Loucy (cell line): Measurements from ENCODE around the gene DGKB.

Source experiments
- H2AFZ ChIP-seq: fragments of 200-600 bp; sonication (generic); 2 replicates; pipeline ENCODE4 v1.6.0; 2016; ENCODE audit warnings: antibody characterized with exemption, mild to moderate bottlenecking, low read length, moderate library complexity
- H3F3A ChIP-seq: fragments of 200-600 bp; 2 replicates; pipeline ENCODE4 v1.6.0; 2016; ENCODE audit warnings: antibody characterized with exemption, low read depth, mild to moderate bottlenecking
- H3K27me3 ChIP-seq: fragments of 200-600 bp; sonication (generic); 2 replicates; pipeline ENCODE4 v1.6.1; 2014; ENCODE audit warnings: low read length, mild to moderate bottlenecking; ENCODE audit not compliant: insufficient read depth, poor library complexity, severe bottlenecking
- H3K36me3 ChIP-seq: fragments of 200-600 bp; sonication (generic); 2 replicates; pipeline ENCODE4 v1.6.1; 2016; ENCODE audit warnings: low read length; ENCODE audit not compliant: insufficient read depth
- H3K4me1 ChIP-seq: fragments of 200-600 bp; sonication (generic); 2 replicates; pipeline ENCODE4 v1.5.1; 2014; ENCODE audit warnings: low read length, mild to moderate bottlenecking; ENCODE audit not compliant: insufficient read depth, poor library complexity, severe bottlenecking
- H3K4me2 ChIP-seq: fragments of 200-600 bp; sonication (generic); 2 replicates; pipeline ENCODE4 v1.6.0; 2014; ENCODE audit warnings: antibody characterized with exemption, low read length, low read depth, mild to moderate bottlenecking; ENCODE audit not compliant: poor library complexity, severe bottlenecking
- H3K4me3 ChIP-seq: fragments of 200-600 bp; sonication (generic); 2 replicates; pipeline ENCODE4 v1.5.1; 2014; ENCODE audit warnings: low read length, mild to moderate bottlenecking, mixed read lengths; ENCODE audit not compliant: poor library complexity, severe bottlenecking
- H3K79me2 ChIP-seq: fragments of 200-600 bp; sonication (generic); 2 replicates; pipeline ENCODE4 v1.6.1; 2014; ENCODE audit warnings: low read length; ENCODE audit not compliant: insufficient read depth
- H3K9ac ChIP-seq: fragments of 200-600 bp; sonication (generic); 2 replicates; pipeline ENCODE4 v1.6.0; 2014; ENCODE audit warnings: mild to moderate bottlenecking, low read depth, low read length, moderate library complexity; ENCODE audit not compliant: poor library complexity, severe bottlenecking
- H3K9me2 ChIP-seq: fragments of 200-600 bp; sonication (generic); replicated peaks from 2 replicates; pipeline ENCODE4 v1.6.1; 2016; ENCODE audit warnings: low read depth, low read length, mixed read lengths
- H3K9me3 ChIP-seq: fragments of 200-600 bp; sonication (generic); 2 replicates; pipeline ENCODE4 v1.6.1; 2014; ENCODE audit warnings: mild to moderate bottlenecking, antibody characterized with exemption, low read length, low read depth; ENCODE audit not compliant: insufficient read depth
- H4K20me1 ChIP-seq: fragments of 200-600 bp; sonication (generic); 2 replicates; pipeline ENCODE4 v1.6.0; 2014; ENCODE audit warnings: antibody characterized with exemption, low read length, mild to moderate bottlenecking; ENCODE audit not compliant: insufficient read depth, poor library complexity, severe bottlenecking
- EZH2phosphoT487 ChIP-seq: fragments of 200-600 bp; IDR thresholded peaks from 2 replicates; pipeline ENCODE4 v1.6.1; 2018; ENCODE audit warnings: antibody characterized with exemption, mild to moderate bottlenecking, moderate library complexity, borderline replicate concordance
- TF ChIP-seq, protein P1 (sequence below): fragments of 200-600 bp; sonication (generic); conservative IDR thresholded peaks from 2 replicates; pipeline ENCODE4 v1.5.1; 2014; ENCODE audit warnings: mild to moderate bottlenecking, antibody characterized with exemption, low read length

DGKB gene

DNA sequence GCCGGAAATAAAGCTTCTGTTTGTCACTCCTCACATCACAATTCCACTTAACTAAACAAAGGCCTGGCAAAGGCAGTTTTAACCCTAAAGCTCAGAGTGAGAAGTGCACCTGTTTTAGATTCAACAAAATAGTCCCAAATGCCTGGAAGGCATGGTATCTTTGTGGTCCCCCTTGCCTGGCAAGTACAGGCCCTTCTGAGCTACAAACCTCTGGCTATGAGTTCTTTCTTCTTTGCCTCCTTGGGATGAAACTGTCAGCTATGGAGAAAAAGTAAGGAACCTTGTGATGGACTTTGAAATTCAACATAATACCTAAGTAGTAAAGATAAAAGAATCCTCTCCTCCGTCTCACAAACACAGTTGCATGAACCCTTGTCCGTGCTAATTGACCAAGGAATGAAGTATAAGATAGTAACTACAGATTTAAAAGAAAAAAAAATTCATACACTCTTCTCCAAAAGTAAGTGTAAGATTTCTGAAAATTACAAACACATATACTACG, 668.6 kb downstream of the DGKB start:
- H3K4me2 ChIP-seq: no peak overlapping the region
- H3F3A ChIP-seq: no peaks in the 10 kb centered on the region
- no peaks in the 10 kb centered on the region for H3K9me2 ChIP-seq
- H3K9me3 ChIP-seq: no peaks in the 10 kb centered on the region
- no peak overlapping the region for H2AFZ ChIP-seq
- no peaks in the 10 kb centered on the region for H4K20me1 ChIP-seq
- H3K27me3 ChIP-seq: no peaks in the 10 kb centered on the region
- H3K79me2 ChIP-seq: no peaks in the 10 kb centered on the region
- H3K4me3 ChIP-seq: no peak overlapping the region
- TF ChIP-seq, protein P1, sequence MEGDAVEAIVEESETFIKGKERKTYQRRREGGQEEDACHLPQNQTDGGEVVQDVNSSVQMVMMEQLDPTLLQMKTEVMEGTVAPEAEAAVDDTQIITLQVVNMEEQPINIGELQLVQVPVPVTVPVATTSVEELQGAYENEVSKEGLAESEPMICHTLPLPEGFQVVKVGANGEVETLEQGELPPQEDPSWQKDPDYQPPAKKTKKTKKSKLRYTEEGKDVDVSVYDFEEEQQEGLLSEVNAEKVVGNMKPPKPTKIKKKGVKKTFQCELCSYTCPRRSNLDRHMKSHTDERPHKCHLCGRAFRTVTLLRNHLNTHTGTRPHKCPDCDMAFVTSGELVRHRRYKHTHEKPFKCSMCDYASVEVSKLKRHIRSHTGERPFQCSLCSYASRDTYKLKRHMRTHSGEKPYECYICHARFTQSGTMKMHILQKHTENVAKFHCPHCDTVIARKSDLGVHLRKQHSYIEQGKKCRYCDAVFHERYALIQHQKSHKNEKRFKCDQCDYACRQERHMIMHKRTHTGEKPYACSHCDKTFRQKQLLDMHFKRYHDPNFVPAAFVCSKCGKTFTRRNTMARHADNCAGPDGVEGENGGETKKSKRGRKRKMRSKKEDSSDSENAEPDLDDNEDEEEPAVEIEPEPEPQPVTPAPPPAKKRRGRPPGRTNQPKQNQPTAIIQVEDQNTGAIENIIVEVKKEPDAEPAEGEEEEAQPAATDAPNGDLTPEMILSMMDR: no peak
- TF ChIP-seq EZH2phosphoT487: no peak
- no peaks in the 10 kb centered on the region for H3K4me1 ChIP-seq
- no peaks in the 10 kb centered on the region for H3K36me3 ChIP-seq
- no peak overlapping the region for H3K9ac ChIP-seq

DNA sequence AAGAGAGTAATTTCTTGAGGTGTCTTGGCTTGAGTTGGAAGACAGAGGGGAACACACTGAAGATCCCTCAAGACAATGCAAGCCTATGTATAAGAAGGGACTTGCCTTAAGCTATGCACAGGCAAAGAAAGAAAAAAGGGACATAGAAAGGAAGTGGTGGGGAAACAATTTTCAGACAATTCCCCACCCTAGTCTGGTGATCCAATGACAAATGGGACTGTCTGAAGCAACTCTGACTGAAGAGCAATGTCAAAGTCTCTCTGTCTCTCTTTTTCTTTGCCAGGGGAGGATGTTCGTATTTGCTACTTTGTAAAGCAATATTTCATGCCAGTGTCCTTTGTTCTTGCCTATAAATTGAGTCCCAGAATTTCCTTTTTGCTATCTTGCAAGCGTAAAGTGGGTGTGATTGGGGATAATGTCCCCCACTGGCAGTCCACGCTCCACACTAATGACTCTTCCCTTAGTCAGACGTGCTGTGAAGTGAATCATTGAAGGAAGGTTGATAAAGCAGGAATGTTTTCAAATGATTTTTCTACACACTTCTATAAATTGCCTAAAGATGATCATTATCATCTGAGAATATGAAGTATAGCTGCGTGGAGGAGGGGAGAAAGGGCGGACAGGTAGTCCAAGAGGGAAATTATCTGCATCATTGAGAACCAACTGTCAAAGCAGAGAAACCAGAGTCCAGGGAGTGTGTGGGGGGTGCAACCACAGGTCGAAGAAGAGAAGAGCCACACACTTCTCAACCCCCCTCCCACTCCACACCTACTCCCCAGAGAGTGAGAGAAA, 669.3 kb downstream of the DGKB start:
- H2AFZ ChIP-seq: no peak overlapping the region
- H3K9me3 ChIP-seq: no peaks in the 10 kb centered on the region
- H3K9ac ChIP-seq: no peak overlapping the region
- H3K9me2 ChIP-seq: no peaks in the 10 kb centered on the region
- no peak overlapping the region for H3K4me2 ChIP-seq
- H3K4me3 ChIP-seq: no peak overlapping the region
- H4K20me1 ChIP-seq: no peaks in the 10 kb centered on the region
- TF ChIP-seq, protein P1: no peak
- TF ChIP-seq EZH2phosphoT487: no peak
- H3F3A ChIP-seq: no peaks in the 10 kb centered on the region
- no peaks in the 10 kb centered on the region for H3K79me2 ChIP-seq
- no peaks in the 10 kb centered on the region for H3K4me1 ChIP-seq
- H3K36me3 ChIP-seq: no peaks in the 10 kb centered on the region
- no peaks in the 10 kb centered on the region for H3K27me3 ChIP-seq

- no peaks in the 10 kb centered on the region for H3K79me2 ChIP-seq
- TF ChIP-seq EZH2phosphoT487: no peak
- TF ChIP-seq, protein P1: no peak
- no peaks in the 10 kb centered on the region for H3K27me3 ChIP-seq
- H3K9me2 ChIP-seq: no peaks in the 10 kb centered on the region
- H3K4me3 ChIP-seq: no peak overlapping the region
- no peaks in the 10 kb centered on the region for H4K20me1 ChIP-seq
- H3K4me2 ChIP-seq: no peak overlapping the region
- no peaks in the 10 kb centered on the region for H3K36me3 ChIP-seq
- no peak overlapping the region for H3K9ac ChIP-seq
- no peaks in the 10 kb centered on the region for H3F3A ChIP-seq
- H3K9me3 ChIP-seq: no peaks in the 10 kb centered on the region
- no peak overlapping the region for H2AFZ ChIP-seq
- no peaks in the 10 kb centered on the region for H3K4me1 ChIP-seq
Measured at GRCh38 chr7:14229047-14229446, 673.5 kb downstream of the DGKB start.
